HG03354 (cell line): Measurements from ENCODE around the gene ZNF521.

ENCODE experiments used
- ATAC-seq: cut with Tn5 transposase; IDR thresholded peaks from one replicate; pipeline ENCODE4 v1.9.1; 2021; ENCODE audit warnings: mild to moderate bottlenecking; ENCODE audit not compliant: unreplicated experiment, poor library complexity, severe bottlenecking

The ZNF521 gene

GRCh38 chr18:25351777-25352628 is at the start of gene ZNF521:
Gene ZNF521 (minus strand): TSS chr18:25352166. CDS start chr18:25350946, 1,220 bp downstream.
- peak; percentile 83 for ATAC-seq

- ATAC-seq = no peak
Measured at GRCh38 chr18:25399554-25399953, 47.6 kb upstream of the ZNF521 start.

GRCh38 chr18:25392192-25392591 is 40.2 kb upstream of the ZNF521 start:
- ATAC-seq = no peak

GRCh38 chr18:25373432-25374179 is 21.6 kb upstream of the ZNF521 start:
- ATAC-seq = no peak

- no peak for ATAC-seq
Measured at GRCh38 chr18:25370391-25370790, 18.4 kb upstream of the ZNF521 start.

- ATAC-seq = no peak
Measured at GRCh38 chr18:25365242-25365641, 13.3 kb upstream of the ZNF521 start.

- no peak for ATAC-seq
Measured at GRCh38 chr18:25364732-25365131, 12.8 kb upstream of the ZNF521 start.

- ATAC-seq = no peak
Measured at GRCh38 chr18:25360301-25360899, 8.4 kb upstream of the ZNF521 start.

- ATAC-seq = no peak
Measured at GRCh38 chr18:25353080-25353479, 1.1 kb upstream of the ZNF521 start.

GRCh38 chr18:25352629-25353005 is 651 bp upstream of the ZNF521 start:
- ATAC-seq = no peak

GRCh38 chr18:25351280-25351775 is 638 bp downstream of the ZNF521 start:
- no peak for ATAC-seq

GRCh38 chr18:25350489-25351251 is 1.3 kb downstream of the ZNF521 start:
- peak; percentile 40 for ATAC-seq

- ATAC-seq = no peak
Measured at GRCh38 chr18:25349926-25350487, 2.0 kb downstream of the ZNF521 start.

GRCh38 chr18:25349131-25349925 is 2.6 kb downstream of the ZNF521 start:
- no peak for ATAC-seq

GRCh38 chr18:25348386-25349130 is 3.4 kb downstream of the ZNF521 start:
- no peak for ATAC-seq

- no peak for ATAC-seq
Measured at GRCh38 chr18:25346561-25346960, 5.4 kb downstream of the ZNF521 start.

- ATAC-seq = no peak
Measured at GRCh38 chr18:25345081-25345866, 6.7 kb downstream of the ZNF521 start.
